ENCODE results near the gene RHOB. TPM values are rescaled to one million over a fixed set of nuclear protein-coding genes. Genes with fewer than 3 reads are reported as not detected.
"Not testable (repeated sequence)": the region's sequence is repeated elsewhere in the genome, so short reads cannot be mapped to it uniquely, and the experiment has no call there.

RHOB gene
- total RNA-seq, 4 donors from 2014 or later = 1,356 to 1,875 (median 1,699) TPM

- TF ChIP-seq POLR2A (IDR thresholded peaks at IDR 0.05) (no peak), CTCF (IDR thresholded peaks at IDR 0.05) (no peak), EP300 (IDR thresholded peaks at IDR 0.05) (no peak)
- Histone ChIP-seq H3K4me1 (peaks cover 0 to 30% (median 13%) of the 10 kb centered on the region in 4 donors), H3K4me3 (no peak overlapping the region), H3K27me3 (no peaks in the 10 kb centered on the region), H3K36me3 (no peaks in the 10 kb centered on the region), H3K9me3 (no peaks in the 10 kb centered on the region), H3K27ac (peak overlapping the region in 3 of 4 donors; percentile 41 to 99 (median 97))
- WGBS, 2 donors = 72 to 82% methylated on average over 3 of the region's 3 CpGs
- DNase-seq (ENCODE audit: low spot score in 2 of 2) = no peak
Observed at GRCh38 chr2:20456636-20457426, 10.0 kb downstream of the RHOB start.

- H3K27ac ChIP-seq = peak overlapping the region in 3 of 4 donors; percentile 25 to 99 (median 97)
- H3K9me3 ChIP-seq = no peaks in the 10 kb centered on the region
- H3K4me1 ChIP-seq = peaks cover 0 to 19% (median 5%) of the 10 kb centered on the region in 4 donors
- 93 to 94% methylated on average over 10 of the region's 10 CpGs for WGBS, 2 donors
- no peaks in the 10 kb centered on the region for H3K36me3 ChIP-seq
- DNase-seq (ENCODE audit: low spot score in 2 of 2) = no peak
- no peak overlapping the region for H3K4me3 ChIP-seq
- no peaks in the 10 kb centered on the region for H3K27me3 ChIP-seq
- TF ChIP-seq EP300 (IDR thresholded peaks at IDR 0.05) = no peak
- no peak for TF ChIP-seq CTCF (IDR thresholded peaks at IDR 0.05)
- no peak for TF ChIP-seq POLR2A (IDR thresholded peaks at IDR 0.05)
Observed at GRCh38 chr2:20457661-20458630, 11.1 kb downstream of the RHOB start.

GRCh38 chr2:20458737-20459484, 12.0 kb downstream of the RHOB start:
- peaks cover 0 to 16% (median 3%) of the 10 kb centered on the region in 4 donors for H3K4me1 ChIP-seq
- WGBS, 2 donors = 78 to 90% methylated on average over 5 of the region's 5 CpGs
- H3K9me3 ChIP-seq; DNase-seq (ENCODE audit: low spot score in 2 of 2); H3K4me3 ChIP-seq; H3K27me3 ChIP-seq; H3K36me3 ChIP-seq; H3K27ac ChIP-seq: not testable (repeated sequence)

GRCh38 chr2:20465716-20466394, 19.0 kb downstream of the RHOB start:
- H3K27me3 ChIP-seq = no peaks in the 10 kb centered on the region
- DNase-seq (ENCODE audit: low spot score in 2 of 2) = no peak
- H3K27ac ChIP-seq = peak overlapping the region in 2 of 4 donors; percentile 10 to 56
- 69 to 71% methylated on average over 4 of the region's 4 CpGs for WGBS, 2 donors
- TF ChIP-seq EP300 (IDR thresholded peaks at IDR 0.05) (no peak), POLR2A (IDR thresholded peaks at IDR 0.05) (no peak), CTCF (IDR thresholded peaks at IDR 0.05) (no peak)
- H3K4me1 ChIP-seq = peaks cover 0 to 12% (median 0%) of the 10 kb centered on the region in 4 donors
- no peak overlapping the region for H3K4me3 ChIP-seq
- no peaks in the 10 kb centered on the region for H3K36me3 ChIP-seq
- no peaks in the 10 kb centered on the region for H3K9me3 ChIP-seq

All from tibial nerve (tissue), 4 donors.